Left hindlimb (tissue), 1 donor: Measurements from ENCODE around the gene STARD13.

Experiments used
- DNase-seq: peaks from one replicate; pipeline ENCODE4 v3.0.0-alpha.2; 2018

Gene STARD13

DNA sequence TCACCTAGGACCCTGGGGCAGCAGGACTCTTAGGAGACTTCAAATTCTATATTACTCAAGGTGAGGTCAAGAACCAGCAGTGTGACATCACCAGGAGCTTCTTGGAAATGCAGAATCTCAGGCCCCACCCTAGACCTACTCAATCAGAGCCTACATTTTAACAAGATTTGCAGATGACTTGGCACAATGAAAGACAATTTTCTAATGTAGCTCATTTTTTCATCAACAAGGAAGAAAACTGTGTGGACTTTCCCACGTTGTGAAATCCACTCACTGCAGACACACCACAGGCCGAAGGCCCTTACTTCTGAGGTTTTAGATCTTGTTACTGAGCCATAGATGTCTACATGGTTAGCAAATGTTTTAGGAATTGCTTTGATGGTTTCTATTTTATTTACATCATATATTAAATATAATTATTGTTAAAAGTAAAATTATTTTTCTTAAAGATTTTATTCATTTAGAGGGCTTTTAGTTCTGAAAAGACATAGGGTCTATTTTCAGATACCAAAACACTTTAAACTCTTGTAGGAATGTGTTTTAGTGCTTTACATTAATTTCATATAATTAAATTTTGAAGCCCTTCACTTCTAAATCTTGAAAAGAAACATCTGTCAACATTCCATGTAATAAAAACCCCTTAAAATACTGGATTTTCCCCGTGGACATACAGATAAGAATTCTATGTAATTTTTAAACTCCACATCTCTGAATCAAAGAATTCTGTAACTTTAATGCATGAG, 18.5 kb upstream of the STARD13 start:
- no peak for DNase-seq

DNA sequence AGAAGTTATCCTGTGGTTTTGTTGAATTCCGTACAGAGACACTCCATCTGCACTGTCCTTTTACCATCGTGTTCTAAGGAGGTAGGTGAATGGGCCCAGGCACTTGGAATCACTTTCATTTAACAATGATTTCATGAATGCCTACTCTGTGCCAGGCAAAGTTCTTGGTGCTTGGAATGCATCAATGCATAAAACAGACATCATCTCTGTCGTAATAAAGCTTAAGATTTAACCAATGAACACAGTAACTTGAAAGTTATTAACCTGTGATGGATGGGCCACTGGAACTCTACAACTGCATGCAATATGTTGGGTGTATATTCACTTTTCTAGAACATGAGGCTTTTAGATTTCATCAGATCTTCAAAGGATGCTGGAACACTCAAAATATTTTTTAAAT, 14.1 kb upstream of the STARD13 start:
- no peak for DNase-seq

DNA sequence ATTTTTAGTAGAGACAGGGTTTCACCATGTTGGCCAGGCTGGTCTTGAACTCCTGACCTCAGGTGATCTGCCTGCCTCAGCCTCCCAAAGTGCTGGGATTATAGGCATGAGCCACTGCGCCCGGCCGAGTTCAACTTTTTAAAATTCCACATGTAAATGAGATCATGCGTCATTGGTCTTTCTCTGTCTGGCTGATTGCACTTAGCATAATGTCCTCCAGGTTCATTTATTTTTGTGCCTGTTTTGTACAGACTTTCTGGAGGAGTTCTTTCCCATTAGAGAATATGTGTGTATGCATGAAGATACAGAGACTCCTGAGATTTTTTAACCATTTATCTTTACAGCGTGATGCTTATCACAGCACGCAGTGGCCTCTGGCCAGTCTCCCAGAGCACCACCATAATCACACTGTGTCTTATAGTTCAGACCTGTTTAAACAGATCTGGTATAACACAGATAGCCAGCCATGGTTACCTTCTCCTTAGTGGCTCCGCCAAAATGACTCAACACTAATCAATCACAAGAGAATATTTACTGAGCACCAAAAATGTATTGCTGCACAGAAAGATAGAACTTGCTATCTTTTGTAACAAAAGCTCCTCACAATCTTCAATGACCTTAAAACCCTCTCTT, 11.4 kb upstream of the STARD13 start:
- no peak for DNase-seq

DNA sequence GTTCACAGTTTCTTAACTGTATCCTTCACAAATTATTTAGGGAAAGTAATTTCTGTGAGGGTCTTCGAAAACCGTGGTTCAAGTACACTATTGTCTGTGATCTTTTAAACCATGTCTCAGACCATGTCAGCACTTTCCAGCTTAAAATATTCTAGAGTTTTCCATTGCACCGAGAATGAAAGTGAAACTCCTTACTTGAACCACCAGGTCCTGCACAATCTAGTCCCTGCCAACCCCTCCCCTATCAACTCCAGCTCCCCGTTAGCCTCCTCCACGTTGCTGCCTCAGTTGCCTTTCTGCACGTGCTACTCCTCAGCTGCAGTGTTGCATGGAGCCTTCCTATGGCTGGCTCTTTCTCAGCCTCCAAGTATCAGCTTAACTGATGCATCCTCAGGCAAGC, 7.2 kb upstream of the STARD13 start:
- no peak for DNase-seq

DNA sequence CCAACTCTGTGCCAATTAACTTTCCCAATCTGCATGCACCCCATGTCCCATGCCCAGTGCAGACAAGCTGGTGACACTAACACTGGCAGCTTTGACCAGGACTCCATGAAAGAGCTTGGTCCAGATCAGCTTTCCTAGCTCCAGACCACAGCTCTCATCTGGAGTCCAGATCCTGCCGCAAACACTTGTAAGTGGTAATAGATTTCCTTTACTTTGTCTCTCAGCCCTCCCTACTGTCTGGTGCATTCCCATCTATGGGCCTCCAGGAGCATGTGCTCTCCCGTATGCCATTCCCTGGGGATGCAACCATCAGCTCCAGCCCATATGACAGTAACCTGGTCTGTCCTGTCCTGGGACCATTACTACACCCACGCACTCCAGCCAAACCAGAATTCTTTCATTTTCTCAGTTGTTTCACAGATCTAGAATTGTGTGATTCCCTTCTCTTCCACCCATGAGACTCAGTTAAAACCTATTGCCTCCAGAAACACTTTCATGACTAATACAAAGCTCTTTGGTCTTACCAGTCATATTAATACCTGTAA, 4.9 kb upstream of the STARD13 start:
- DNase-seq: no peak

DNA sequence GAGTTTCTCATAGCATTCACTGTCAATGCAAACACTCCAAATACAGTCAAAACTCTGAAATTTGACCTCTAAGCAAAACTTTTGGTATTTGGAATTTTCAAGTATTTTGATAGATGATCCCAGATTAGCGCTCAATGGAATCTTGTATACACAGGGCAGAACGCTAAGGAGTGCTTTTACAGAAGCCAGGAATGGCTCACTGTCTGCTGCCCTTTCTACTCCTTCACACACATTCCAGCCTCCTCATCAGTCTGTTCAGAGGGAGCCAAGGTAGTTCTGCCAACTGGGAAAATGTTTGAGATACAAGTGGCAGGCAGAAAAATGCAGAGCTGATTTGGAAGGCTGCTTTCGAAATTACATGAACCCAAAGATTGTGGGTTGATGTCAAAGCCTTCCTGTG, 4.4 kb upstream of the STARD13 start:
- no peak for DNase-seq

DNA sequence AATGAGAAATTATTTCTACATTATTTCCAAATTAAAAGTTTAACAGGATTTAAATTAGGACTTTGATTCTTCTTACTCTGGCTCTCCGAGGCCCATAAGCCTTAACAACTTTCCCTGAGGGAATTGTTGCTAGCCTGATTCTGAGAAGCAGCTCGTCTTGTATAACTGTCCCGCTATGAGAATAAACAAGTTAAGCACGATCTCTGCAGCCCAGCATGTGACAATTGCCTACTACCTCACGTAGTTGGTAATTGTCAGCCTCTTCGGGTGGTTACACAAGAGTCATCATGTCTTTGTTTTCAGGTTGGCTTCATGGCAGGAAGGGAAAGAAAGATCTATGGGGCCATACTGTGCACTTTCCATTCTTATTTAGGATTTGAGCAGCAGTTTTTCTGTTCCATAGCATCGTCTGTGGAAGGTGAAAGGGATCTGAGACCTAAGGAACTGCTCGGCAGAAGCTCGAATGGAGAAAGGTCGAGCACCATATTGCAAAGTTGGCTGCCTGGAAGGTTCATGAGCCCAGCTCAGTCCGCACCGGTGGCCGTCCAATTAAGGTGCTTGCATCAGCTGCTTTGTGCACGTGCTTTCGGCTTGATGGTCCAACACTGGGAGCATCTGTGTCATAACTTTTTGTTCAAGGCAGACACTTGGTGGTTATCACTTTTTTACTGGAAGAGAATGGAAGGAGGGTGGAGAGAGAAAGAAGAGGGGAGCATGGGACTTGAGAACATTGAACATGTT, 1.8 kb upstream of the STARD13 start:
- no peak for DNase-seq

DNA sequence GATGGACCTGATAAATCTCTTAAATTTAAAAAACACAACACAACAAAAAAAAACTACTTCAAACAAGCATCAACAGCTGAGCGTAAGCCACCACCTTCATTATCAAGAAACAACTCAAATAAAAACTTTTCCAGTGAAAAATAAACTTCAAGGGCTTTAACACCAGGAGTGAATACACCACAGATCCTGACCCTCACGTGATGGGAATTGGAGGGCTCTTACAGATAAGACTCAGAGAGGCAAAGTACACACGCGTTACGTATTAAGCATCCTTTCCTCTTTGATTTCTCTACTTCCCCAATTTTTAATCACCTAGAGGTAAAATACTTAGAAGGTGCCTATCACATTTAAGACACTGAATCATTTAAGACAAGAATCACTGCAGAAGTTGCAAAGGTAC, 573 bp upstream of the STARD13 start:
- no peak for DNase-seq

DNA sequence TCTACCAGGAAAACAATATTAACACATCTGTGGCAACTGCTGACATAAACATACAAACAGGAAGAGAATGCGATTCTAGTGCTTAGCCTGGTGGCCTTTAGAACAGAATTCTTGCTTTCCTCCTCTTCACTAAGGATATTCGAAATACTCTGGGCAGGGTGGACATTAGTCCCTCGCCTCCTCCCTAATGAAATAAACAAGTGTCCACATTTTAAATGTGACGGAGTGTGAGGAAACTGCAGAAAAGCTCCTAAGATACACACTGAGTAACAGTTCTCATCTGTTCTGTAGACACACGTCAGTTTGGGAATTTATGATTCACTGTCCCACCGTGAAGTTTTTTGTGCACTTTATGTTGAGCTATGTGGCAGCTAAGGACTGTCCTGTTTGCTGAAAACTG, 639 bp downstream of the STARD13 start:
- no peak for DNase-seq

DNA sequence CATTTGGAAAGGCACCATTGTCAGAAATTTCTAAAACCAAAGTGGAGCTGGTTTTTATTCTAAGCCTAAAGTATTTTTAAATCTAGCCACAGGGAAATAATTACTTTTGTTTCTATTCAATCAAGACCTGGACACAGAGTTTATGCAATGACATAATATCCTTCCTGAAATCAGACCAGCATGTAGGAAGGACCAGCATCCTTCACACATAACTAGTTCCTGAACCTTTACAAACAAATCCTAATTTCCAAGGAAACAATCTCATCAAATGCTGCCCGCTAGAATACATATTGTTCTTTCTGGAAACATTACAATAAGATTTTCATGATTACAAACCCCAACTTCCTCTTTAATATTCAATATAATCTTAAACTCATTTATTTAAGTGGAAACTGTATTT, 1.5 kb downstream of the STARD13 start:
- no peak for DNase-seq

DNA sequence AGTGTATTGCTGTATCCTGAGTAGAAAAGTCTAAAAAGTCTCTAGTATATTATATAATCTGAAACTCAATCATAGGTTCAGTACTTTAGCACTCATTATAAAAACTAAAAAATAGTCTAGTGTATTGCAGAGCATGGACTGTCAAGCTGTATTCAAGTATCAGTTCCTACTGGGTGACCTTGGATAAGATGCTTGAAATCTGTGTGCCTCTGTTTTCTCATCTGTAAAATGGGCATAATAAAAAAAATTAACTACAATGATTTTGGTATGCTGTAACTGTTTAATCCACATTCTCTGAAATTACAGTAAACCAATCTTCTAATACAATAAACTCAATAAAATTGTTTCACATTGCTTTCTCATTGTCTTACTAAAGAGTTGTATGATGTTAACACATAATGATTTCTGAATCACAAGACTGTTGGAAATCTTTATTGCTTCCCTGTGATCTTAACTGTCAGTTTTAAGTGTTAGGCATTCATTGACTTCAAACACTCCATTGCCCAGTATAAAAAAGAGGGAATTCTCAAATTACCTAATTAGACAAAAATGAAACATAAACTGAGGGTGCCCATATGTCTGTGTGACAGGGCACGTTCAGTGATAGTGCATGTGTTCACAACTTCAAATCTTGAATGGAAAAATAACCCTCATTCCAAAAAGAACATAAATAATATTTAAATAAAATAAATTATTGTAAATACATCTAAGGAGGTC, 2.2 kb downstream of the STARD13 start:
- DNase-seq: no peak

DNA sequence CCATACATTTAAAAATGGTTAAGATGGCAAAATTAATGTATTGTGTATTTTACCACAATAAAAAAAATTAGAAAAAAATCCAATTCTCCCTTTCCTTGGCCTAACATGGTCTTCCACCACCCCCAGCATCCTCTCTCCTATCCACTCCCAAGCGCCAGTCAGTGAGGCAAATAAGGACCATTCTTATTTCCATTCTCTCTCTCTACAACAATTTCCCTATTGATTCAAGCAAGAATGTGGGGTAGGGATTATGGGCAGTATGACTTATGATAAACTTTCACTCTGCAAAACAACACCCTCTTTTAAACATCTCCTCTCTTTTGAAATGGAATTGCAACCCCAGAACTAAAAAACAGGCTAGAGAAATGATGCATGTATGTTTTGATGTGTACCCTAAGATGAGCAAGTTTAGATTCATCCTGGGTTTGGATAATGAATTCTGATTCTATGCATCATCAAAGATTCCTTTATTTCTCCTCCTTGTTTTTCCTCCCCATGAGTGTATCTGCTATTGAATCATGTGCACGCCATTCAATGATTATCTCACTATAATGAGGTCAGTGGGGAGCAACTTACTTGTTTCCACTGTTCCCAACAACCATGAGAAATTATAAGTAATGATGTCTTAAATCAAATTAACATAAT, 3.5 kb downstream of the STARD13 start:
- no peak for DNase-seq

DNA sequence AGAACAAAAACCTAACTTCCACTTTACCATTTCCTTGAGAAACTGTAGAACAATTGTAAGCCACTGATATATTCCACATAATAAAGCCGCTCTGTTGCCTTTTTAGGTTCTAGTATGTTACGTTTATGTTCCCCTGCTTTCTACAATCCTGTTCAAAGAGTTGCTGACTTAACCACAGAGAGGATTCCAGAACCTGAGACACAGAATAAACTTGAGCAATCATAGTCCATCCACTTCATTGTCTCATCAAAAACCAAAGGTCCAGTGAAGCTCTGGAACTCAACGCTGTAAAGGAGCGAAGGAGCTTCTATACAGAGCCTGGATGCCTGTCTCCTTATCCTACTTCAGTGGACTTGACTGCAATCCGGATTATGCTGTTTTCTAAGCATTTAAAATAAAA, 4.6 kb downstream of the STARD13 start:
- DNase-seq: no peak

DNA sequence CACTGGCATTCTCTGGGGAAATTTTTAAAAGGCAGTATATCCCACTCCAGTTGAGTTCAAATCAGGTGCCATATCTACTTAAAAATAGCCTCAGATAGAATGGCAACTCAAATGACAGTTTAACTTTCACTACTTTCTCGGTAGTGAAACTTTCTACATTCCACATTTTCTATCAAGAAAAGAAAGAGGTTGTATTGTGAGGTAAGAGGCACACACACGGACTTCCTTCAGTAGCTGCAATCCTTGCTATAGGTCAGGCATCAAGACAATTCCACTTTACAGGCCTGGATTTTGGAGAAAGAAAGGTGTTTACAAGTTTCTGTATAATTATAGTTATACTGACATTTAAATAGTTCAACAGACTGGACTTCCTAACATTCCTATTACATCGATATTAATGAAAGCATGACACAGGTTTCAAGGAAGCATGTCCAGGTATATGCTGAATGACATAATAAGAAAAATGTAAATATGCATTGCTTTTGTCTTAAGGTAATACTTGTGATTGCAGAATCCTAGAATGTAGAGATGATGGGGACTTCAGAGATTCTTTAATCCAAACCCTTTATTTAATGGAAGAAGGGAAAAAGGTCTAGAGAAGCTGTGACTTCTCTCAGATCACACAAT, 5.2 kb downstream of the STARD13 start:
- no peak for DNase-seq

DNA sequence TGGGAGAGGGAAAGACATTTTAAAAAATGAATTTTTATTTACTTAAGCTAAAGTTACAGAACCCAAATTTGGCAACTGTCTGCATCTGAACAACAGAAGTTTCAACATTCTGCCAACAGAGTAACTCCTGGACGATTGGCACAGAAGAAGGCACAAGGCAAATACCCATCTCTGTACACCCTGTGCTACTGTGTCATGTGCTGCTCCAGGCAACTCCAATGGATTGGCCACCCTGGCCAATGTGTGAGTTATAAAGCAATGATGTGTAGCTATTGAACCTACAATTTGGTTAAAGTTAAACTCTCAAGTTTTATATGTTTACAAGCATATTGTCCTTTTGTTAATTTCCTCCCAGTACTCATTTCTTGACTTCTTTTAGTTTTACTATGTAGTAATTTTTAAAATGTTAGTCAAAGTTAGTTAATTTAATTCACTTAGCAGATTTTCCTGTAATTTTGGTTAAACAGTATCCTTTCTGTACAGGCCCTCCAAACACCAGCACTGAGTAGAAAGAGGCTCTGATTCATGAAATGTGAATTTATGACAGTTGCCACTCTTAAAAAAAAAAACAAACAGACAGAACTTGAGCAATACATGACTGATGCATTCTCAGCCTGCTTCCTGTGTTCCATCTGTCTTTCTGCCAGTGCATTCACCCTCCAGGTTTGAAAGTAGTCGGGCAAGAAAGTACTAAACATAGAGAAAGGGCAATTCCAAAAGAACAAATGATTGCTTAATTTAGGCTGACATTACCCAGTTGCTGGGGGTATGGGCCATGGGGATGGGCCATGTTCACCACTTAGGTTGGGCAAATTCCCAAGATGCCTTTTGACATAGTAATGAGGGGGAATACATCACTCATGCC, 5.9 kb downstream of the STARD13 start:
- no peak for DNase-seq

DNA sequence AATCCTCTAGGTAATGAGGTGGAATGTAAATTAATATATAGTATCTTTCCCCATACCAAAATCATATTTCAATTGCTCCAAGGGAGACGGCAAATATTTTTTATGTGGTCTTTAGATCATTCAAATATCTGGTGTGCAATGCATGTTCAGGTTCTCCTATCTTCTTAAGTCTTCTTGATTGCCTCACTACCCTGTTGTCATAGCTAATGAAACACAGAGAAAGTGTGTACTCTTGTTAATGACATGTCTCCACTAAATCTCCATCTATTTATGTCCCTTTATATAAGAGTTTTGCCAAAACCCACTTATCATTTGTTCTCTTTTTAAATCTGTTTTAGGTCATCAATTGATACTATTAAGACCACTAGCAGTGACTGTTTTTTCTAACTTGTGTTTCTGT, 6.6 kb downstream of the STARD13 start:
- no peak for DNase-seq

DNA sequence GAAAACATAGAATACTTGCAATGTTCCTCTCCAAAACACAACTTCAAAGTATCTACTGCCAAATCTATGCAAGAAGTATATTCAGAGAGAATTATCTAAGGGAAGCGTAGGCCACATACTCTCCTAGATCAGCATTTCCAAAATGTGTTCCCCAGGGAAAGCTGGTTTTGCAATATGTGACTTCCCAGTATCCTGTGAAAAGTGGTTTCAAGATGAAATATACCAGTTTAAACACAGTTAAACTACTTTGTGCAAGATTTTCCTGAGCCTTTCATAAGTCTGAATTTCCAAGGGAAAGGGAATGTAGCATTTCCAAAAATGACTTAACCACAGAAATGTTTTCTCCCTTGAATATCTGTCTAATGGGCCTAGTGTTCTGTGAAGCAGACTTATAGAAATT, 7.6 kb downstream of the STARD13 start:
- no peak for DNase-seq

DNA sequence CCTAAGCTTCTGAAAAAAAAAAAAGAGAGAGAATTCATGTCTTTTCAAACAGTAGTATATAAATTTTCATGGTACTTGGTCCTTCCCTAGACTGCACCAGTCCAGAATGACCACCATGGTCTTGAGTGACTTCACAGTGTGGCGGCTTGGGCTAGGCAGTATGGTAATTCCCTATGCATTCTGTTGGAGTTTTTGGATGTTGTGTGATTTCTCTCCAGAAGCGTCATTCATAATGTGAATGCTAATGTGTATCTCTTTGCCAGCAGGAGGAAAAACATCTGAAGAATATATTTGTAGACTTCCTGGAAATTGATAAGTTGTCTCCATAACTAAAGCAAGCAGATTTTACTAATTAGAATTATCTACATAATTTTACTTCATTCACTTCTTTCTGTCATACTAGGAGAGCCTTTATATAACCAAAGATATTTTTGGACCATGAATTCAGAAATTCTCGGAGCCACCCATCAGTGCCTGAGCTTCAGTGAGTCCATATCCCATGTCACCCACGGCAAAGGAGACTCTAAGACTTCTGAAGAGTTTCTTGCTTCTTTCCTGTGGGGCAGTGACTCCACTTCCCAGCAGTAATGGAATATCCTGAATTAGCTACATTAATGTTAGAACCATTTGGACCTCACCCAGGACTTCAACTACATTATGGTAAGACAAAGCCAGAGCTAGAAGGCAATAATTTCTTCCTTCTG, 8.4 kb downstream of the STARD13 start:
- DNase-seq: no peak

DNA sequence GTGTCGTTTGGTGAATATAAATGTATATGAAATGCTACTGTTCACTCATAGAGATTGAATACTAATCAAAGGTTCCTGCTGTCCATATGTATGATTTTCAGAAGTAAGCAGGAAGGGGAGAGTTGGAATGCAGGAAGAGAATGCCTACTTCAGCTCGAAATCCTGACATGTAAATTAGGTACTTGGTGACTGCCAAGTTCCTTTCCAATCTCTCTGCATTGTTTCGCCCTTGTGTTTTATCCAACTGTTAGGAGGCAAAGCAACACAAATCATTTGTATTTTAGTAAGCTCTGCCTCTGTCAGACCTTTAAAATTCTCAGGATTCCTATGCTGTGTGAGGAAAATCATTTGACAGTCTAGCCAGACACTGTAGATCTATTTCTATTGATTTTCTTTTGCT, 9.0 kb downstream of the STARD13 start:
- DNase-seq: no peak

DNA sequence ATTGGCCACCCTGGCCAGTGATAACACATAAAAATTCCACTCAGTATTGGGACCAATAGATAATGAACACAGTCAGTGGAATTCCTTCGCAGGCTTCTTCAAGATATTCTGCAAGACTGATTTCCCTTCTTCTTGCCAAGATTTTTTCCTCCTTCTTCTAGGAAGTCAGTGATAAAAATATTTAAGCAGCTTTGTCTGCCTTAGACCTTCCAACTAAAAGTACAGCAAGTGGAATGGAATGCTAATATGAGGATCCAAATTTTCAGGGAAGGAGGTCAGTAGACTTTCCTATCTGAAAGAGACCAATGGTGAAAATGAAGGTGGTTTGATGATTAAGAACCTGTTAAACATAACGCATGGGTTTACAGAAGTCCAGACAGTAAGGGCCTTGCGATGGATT, 9.6 kb downstream of the STARD13 start:
- no peak for DNase-seq

DNA sequence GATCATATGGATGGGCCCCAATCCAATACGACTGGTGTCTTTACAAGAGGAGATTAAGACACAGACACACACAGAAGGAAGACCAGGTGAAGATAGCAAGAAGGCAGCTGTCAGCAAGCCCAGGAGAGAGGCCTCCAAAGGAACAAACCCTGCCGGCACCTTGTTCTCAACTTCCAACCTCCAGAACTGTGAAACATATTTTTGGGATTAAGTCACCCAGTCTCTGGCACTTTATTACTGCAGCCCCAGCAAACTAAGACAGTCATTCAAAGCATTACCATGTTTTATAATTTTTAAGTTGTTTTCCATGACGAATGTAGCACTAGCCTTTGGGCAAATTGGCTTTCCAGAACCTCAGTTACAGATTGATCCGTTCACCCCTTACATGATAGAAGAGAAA, 11.3 kb downstream of the STARD13 start:
- DNase-seq: no peak
